WTC11 (cell line): ENCODE results near the gene EML6. TPM values are rescaled to one million over a fixed set of nuclear protein-coding genes. Genes with fewer than 3 reads are reported as not detected.

ENCODE experiments used
- ATAC-seq: fragments of 200-7000 bp; cut with Tn5 transposase; 2 replicates; pipeline ENCODE4 v1.10.0; 2021; ENCODE audit warnings: mild to moderate bottlenecking, moderate library complexity
- CTCF ChIA-PET: fragments of 300-600 bp; sonication (Branson Sonifier 250); formaldehyde crosslinking; loops from one replicate; lab custom pipeline; 2021; ENCODE audit warnings: antibody characterized with exemption; lab: Charles Lee
- POLR2A ChIA-PET: fragments of 350-600 bp; sonication (Branson Sonifier 250); formaldehyde crosslinking; loops from one replicate; lab custom pipeline; 2021; ENCODE audit warnings: antibody characterized with exemption; lab: Charles Lee
- DNase-seq: peaks from one replicate; pipeline ENCODE4 v3.0.0; 2021; ENCODE audit warnings: low spot score
- H3K27ac Mint-ChIP-seq: 2 replicates; pipeline ENCODE4 v1.8.0; 2021; ENCODE audit warnings: mixed read lengths
- H3K27me3 Mint-ChIP-seq: 2 replicates; pipeline ENCODE4 v1.8.0; 2021; ENCODE audit warnings: low read depth, mild to moderate bottlenecking, moderate library complexity, mixed read lengths
- H3K36me3 Mint-ChIP-seq: 2 replicates; pipeline ENCODE4 v1.8.0; 2021; ENCODE audit warnings: mixed read lengths
- H3K4me1 Mint-ChIP-seq: 2 replicates; pipeline ENCODE4 v1.8.0; 2022; ENCODE audit warnings: mixed read lengths
- H3K4me3 Mint-ChIP-seq: 2 replicates; pipeline ENCODE4 v1.8.0; 2021; ENCODE audit warnings: mild to moderate bottlenecking, moderate library complexity, mixed read lengths
- H3K9me3 Mint-ChIP-seq: 2 replicates; pipeline ENCODE4 v1.8.0; 2021; ENCODE audit warnings: mixed read lengths
- FOXJ3 ChIP-seq: sonication (generic); formaldehyde crosslinking; IDR thresholded peaks from 2 replicates; pipeline ENCODE4 v1.9.0; 2021; ENCODE audit warnings: missing genetic modification reagents, mild to moderate bottlenecking, borderline replicate concordance
- FOXK1 ChIP-seq: sonication (generic); formaldehyde crosslinking; IDR thresholded peaks from 2 replicates; pipeline ENCODE4 v1.8.0; 2022; ENCODE audit warnings: mild to moderate bottlenecking, moderate library complexity, missing genetic modification reagents
- HMGA2 ChIP-seq: fragments of 250-450 bp; sonication (Bioruptor Pico); IDR thresholded peaks from 2 replicates; pipeline ENCODE4 v1.4.0; 2021; ENCODE audit warnings: mild to moderate bottlenecking, moderate library complexity
- KAT7 ChIP-seq: sonication (generic); formaldehyde crosslinking; IDR thresholded peaks from 2 replicates; pipeline ENCODE4 v1.8.1; 2023; ENCODE audit warnings: missing genetic modification reagents, mild to moderate bottlenecking, borderline replicate concordance
- MAX ChIP-seq: sonication (generic); formaldehyde crosslinking; IDR thresholded peaks from 2 replicates; pipeline ENCODE4 v1.8.0; 2022; ENCODE audit warnings: mild to moderate bottlenecking, missing genetic modification reagents
- NFATC4 ChIP-seq: fragments of 250-450 bp; sonication (Bioruptor Pico); IDR thresholded peaks from 2 replicates; pipeline ENCODE4 v1.9.0; 2021; ENCODE audit warnings: mild to moderate bottlenecking
- NFE2L1 ChIP-seq: sonication (generic); formaldehyde crosslinking; IDR thresholded peaks from 2 replicates; pipeline ENCODE4 v1.8.1; 2023; ENCODE audit warnings: missing genetic modification reagents
- SMAD3 ChIP-seq: sonication (generic); formaldehyde crosslinking; IDR thresholded peaks from 2 replicates; pipeline ENCODE4 v1.8.0; 2022; ENCODE audit warnings: missing genetic modification reagents, mild to moderate bottlenecking, borderline replicate concordance
- SP1 ChIP-seq: sonication (generic); formaldehyde crosslinking; conservative IDR thresholded peaks from 2 replicates; pipeline ENCODE4 v1.8.1; 2022; ENCODE audit warnings: missing genetic modification reagents
- STAT6 ChIP-seq: sonication (generic); formaldehyde crosslinking; conservative IDR thresholded peaks from 2 replicates; pipeline ENCODE4 v1.8.1; 2023; ENCODE audit warnings: mild to moderate bottlenecking, low read depth, missing genetic modification reagents, moderate library complexity
- TEAD4 ChIP-seq: sonication (generic); formaldehyde crosslinking; IDR thresholded peaks from 2 replicates; pipeline ENCODE4 v1.8.0; 2022; ENCODE audit warnings: mild to moderate bottlenecking, missing genetic modification reagents
- TP53 ChIP-seq: sonication (generic); formaldehyde crosslinking; IDR thresholded peaks from 2 replicates; pipeline ENCODE4 v1.8.1; 2023; ENCODE audit warnings: mild to moderate bottlenecking, missing genetic modification reagents
- ZMAT4 ChIP-seq: fragments of 250-450 bp; sonication (Bioruptor Pico); IDR thresholded peaks from 2 replicates; pipeline ENCODE4 v1.9.0; 2021; ENCODE audit warnings: mild to moderate bottlenecking
- ZNF219 ChIP-seq: sonication (generic); formaldehyde crosslinking; IDR thresholded peaks from 2 replicates; pipeline ENCODE4 v1.8.0; 2023; ENCODE audit warnings: missing genetic modification reagents, mild to moderate bottlenecking, borderline replicate concordance
- ZNF317 ChIP-seq: sonication (generic); formaldehyde crosslinking; IDR thresholded peaks from 2 replicates; pipeline ENCODE4 v1.8.1; 2023; ENCODE audit warnings: low read depth, mild to moderate bottlenecking, moderate library complexity, missing genetic modification reagents, borderline replicate concordance
- ZNF425 ChIP-seq: fragments of 250-450 bp; sonication (Bioruptor Pico); conservative IDR thresholded peaks from 2 replicates; pipeline ENCODE4 v1.9.0; 2021; ENCODE audit warnings: mild to moderate bottlenecking
- ZSCAN18 ChIP-seq: fragments of 250-450 bp; sonication (Bioruptor Pico); IDR thresholded peaks from 2 replicates; pipeline ENCODE4 v2.1.2; 2022; ENCODE audit warnings: mild to moderate bottlenecking, moderate library complexity
- total RNA-seq: library from RNA; stranded (reverse); gene quantifications from 3 replicates; pipeline ENCODE4 v1.2.3, GENCODE V29; 2021
- TF ChIP-seq, protein P1 (sequence below): sonication (generic); formaldehyde crosslinking; IDR thresholded peaks from 2 replicates; pipeline ENCODE4 v1.8.1; 2022; ENCODE audit warnings: low read depth, missing genetic modification reagents, borderline replicate concordance
- TF ChIP-seq, protein P2 (sequence below): sonication (generic); formaldehyde crosslinking; IDR thresholded peaks from 2 replicates; pipeline ENCODE4 v1.8.0; 2022; ENCODE audit warnings: mild to moderate bottlenecking, missing genetic modification reagents
- TF ChIP-seq, protein P3 (sequence below): fragments of 250-450 bp; sonication (Bioruptor Pico); IDR thresholded peaks from 2 replicates; pipeline ENCODE4 v1.9.0; 2021; ENCODE audit warnings: mild to moderate bottlenecking
- TF ChIP-seq, protein P4 (sequence below): sonication (generic); formaldehyde crosslinking; conservative IDR thresholded peaks from 2 replicates; pipeline ENCODE4 v1.8.1; 2022; ENCODE audit warnings: mild to moderate bottlenecking, missing genetic modification reagents

Gene EML6
- total RNA-seq, 1 experiment from 2014 or later = 2.1 TPM

GRCh38 chr2:54939446-54940118 lies 216.1 kb downstream of the EML6 start:
- ChIA-PET POLR2A (no interaction called here), CTCF (no interaction called here)
- TF ChIP-seq FOXJ3 (CRISPR knock-in tag) (no peak), KAT7 (CRISPR knock-in tag) (no peak), TP53 (no peak), NFE2L1 (CRISPR knock-in tag) (no peak), SMAD3 (no peak), NFATC4 (CRISPR knock-in tag) (no peak), ZNF425 (CRISPR knock-in tag) (no peak)
- TF ChIP-seq, protein P1, sequence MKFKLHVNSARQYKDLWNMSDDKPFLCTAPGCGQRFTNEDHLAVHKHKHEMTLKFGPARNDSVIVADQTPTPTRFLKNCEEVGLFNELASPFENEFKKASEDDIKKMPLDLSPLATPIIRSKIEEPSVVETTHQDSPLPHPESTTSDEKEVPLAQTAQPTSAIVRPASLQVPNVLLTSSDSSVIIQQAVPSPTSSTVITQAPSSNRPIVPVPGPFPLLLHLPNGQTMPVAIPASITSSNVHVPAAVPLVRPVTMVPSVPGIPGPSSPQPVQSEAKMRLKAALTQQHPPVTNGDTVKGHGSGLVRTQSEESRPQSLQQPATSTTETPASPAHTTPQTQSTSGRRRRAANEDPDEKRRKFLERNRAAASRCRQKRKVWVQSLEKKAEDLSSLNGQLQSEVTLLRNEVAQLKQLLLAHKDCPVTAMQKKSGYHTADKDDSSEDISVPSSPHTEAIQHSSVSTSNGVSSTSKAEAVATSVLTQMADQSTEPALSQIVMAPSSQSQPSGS (CRISPR knock-in tag) = no peak
- TF ChIP-seq, protein P2, sequence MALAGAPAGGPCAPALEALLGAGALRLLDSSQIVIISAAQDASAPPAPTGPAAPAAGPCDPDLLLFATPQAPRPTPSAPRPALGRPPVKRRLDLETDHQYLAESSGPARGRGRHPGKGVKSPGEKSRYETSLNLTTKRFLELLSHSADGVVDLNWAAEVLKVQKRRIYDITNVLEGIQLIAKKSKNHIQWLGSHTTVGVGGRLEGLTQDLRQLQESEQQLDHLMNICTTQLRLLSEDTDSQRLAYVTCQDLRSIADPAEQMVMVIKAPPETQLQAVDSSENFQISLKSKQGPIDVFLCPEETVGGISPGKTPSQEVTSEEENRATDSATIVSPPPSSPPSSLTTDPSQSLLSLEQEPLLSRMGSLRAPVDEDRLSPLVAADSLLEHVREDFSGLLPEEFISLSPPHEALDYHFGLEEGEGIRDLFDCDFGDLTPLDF (CRISPR knock-in tag) = no peak
- Mint-ChIP-seq H3K27ac (no peak overlapping the region), H3K4me3 (no peak overlapping the region), H3K4me1 (no peaks in the 10 kb centered on the region), H3K9me3 (peaks cover 9% of the 10 kb centered on the region; the same call in 1 of the 2 replicates), H3K27me3 (no peaks in the 10 kb centered on the region), H3K36me3 (no peaks in the 10 kb centered on the region)
- DNase-seq (no peak), ATAC-seq (no peak)

- H3K4me1 Mint-ChIP-seq = peaks cover 2% of the 10 kb centered on the region; the same call in 1 of the 2 replicates
- CTCF ChIA-PET = interaction anchor here (0.5 to 1.0 kb wide), 2 partner anchors 102 to 552 kb away, joined by 4 to 6 read pairs; no protein-coding TSS in a partner anchor
- no peak overlapping the region for H3K27ac Mint-ChIP-seq
- POLR2A ChIA-PET = no interaction called here
- peaks cover 4% of the 10 kb centered on the region for H3K36me3 Mint-ChIP-seq
- no peaks in the 10 kb centered on the region; the same call in 1 of the 2 replicates for H3K27me3 Mint-ChIP-seq
- ATAC-seq = no peak
- peaks cover 12% of the 10 kb centered on the region; the same call in 1 of the 2 replicates for H3K9me3 Mint-ChIP-seq
- DNase-seq = no peak
- H3K4me3 Mint-ChIP-seq = no peak overlapping the region
- no peak for TF ChIP-seq ZSCAN18 (CRISPR knock-in tag)
- TF ChIP-seq HMGA2 (CRISPR knock-in tag) = no peak
- no peak for TF ChIP-seq ZNF219 (CRISPR knock-in tag)
- no peak for TF ChIP-seq STAT6 (CRISPR knock-in tag)
- no peak for TF ChIP-seq TEAD4
- TF ChIP-seq, protein P3, sequence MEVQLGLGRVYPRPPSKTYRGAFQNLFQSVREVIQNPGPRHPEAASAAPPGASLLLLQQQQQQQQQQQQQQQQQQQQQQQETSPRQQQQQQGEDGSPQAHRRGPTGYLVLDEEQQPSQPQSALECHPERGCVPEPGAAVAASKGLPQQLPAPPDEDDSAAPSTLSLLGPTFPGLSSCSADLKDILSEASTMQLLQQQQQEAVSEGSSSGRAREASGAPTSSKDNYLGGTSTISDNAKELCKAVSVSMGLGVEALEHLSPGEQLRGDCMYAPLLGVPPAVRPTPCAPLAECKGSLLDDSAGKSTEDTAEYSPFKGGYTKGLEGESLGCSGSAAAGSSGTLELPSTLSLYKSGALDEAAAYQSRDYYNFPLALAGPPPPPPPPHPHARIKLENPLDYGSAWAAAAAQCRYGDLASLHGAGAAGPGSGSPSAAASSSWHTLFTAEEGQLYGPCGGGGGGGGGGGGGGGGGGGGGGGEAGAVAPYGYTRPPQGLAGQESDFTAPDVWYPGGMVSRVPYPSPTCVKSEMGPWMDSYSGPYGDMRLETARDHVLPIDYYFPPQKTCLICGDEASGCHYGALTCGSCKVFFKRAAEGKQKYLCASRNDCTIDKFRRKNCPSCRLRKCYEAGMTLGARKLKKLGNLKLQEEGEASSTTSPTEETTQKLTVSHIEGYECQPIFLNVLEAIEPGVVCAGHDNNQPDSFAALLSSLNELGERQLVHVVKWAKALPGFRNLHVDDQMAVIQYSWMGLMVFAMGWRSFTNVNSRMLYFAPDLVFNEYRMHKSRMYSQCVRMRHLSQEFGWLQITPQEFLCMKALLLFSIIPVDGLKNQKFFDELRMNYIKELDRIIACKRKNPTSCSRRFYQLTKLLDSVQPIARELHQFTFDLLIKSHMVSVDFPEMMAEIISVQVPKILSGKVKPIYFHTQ (CRISPR knock-in tag) = no peak
- no peak for TF ChIP-seq MAX (CRISPR knock-in tag)
- TF ChIP-seq ZMAT4 (CRISPR knock-in tag) = no peak
- TF ChIP-seq ZNF317 (CRISPR knock-in tag) = no peak
- TF ChIP-seq, protein P4, sequence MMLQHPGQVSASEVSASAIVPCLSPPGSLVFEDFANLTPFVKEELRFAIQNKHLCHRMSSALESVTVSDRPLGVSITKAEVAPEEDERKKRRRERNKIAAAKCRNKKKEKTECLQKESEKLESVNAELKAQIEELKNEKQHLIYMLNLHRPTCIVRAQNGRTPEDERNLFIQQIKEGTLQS (CRISPR knock-in tag) = no peak
- TF ChIP-seq SP1 (CRISPR knock-in tag) = no peak
- TF ChIP-seq FOXK1 = no peak
Measured at GRCh38 chr2:54940723-54941122, 217.3 kb downstream of the EML6 start.
